Heart right ventricle (tissue), 16 donors: ENCODE measurements around the gene AGAP1. TPM values are rescaled to one million over a fixed set of nuclear protein-coding genes. Genes with fewer than 3 reads are reported as not detected.
A peak's percentile ranks its signal among the peaks of the same experiment; 100 is the strongest.

Experiments
- ATAC-seq, 8 donors: fragments of 200-7000 bp; cut with Tn5 transposase; one replicate each; pipeline ENCODE4 v1.9.1; 2020; ENCODE audit warnings: mild to moderate bottlenecking in 8 of 8, moderate library complexity in 8 of 8, moderate number of reproducible peaks in 1 of 8
- DNase-seq, 2 donors: peaks; one replicate each; pipeline ENCODE4 v3.0.0-alpha.2; 2020
- H3K27ac ChIP-seq, 10 donors: fragments of 200-600 bp; sonication (generic) in 2 of 10; one replicate each; pipeline versions ENCODE4 v1.5.0 to v1.8.0; 2020 to 2022; ENCODE audit warnings: mild to moderate bottlenecking in 3 of 10
- H3K27me3 ChIP-seq, 7 donors: fragments of 200-600 bp; one replicate each; pipeline ENCODE4 v1.8.0; 2021 to 2022; ENCODE audit warnings: mild to moderate bottlenecking in 2 of 7
- H3K36me3 ChIP-seq, 9 donors: fragments of 200-600 bp; sonication (generic) in 1 of 9; one replicate each; pipeline versions ENCODE4 v1.5.0 to v1.8.0; 2020 to 2022; ENCODE audit warnings: mild to moderate bottlenecking in 2 of 9
- H3K4me1 ChIP-seq, 9 donors: fragments of 200-600 bp; sonication (generic) in 1 of 9; one replicate each; pipeline versions ENCODE4 v1.5.0 to v1.8.0; 2020 to 2022; ENCODE audit warnings: mild to moderate bottlenecking in 4 of 9
- H3K4me3 ChIP-seq, 10 donors: fragments of 200-600 bp; sonication (generic) in 2 of 10; one replicate each; pipeline versions ENCODE4 v1.5.0 to v1.8.0; 2020 to 2022; ENCODE audit warnings: mild to moderate bottlenecking in 7 of 10, moderate library complexity in 2 of 10
- H3K9me3 ChIP-seq, 11 donors: fragments of 200-600 bp in 10 of 11; sonication (generic) in 2 of 11; one replicate each; pipeline versions ENCODE4 v1.5.0 to v1.8.0; 2013 to 2022; ENCODE audit warnings: mild to moderate bottlenecking in 2 of 11, control low read depth in 1 of 11, moderate library complexity in 1 of 11
- whole genome bisulfite sequencing, 2 donors: extraction: QIAGEN DNeasy Blood & Tissue Kit; methylation state at CpG; one replicate each; pipeline ENCODE4 v1.1.7; 2013; ENCODE audit warnings: inconsistent platforms in 1 of 2; 5-methylcytosine and 5-hydroxymethylcytosine counted together
- intact Hi-C, 10 donors: fragments of 100-400 bp; cut with DNase I; formaldehyde crosslinking; loops; one replicate each; pipeline versions ENCODE4 v1.11.1 to v1.14.2; 2022
- polyA plus RNA-seq, 2 donors: library from polyadenylated mRNA; stranded (reverse); fragments of 200-250 nt; gene quantifications; one replicate each; pipeline ENCODE4 v1.2.3, GENCODE V29; 2013
- total RNA-seq, 10 donors: library from RNA; stranded (reverse); fragmentation: NEBNext Ultra II Directional in 3 of 10; extraction: Animal tissue kit (Norgen Biotek cat#: 25700) in 3 of 10; gene quantifications; one replicate each; pipeline versions ENCODE4 v1.2.1 to v1.2.4, GENCODE V29; 2021 to 2023
- TF ChIP-seq, protein P1 (sequence below), 9 donors: fragments of 200-600 bp; sonication (generic) in 2 of 9; IDR thresholded peaks; one replicate each; pipeline versions ENCODE4 v1.5.0 to v1.8.0; 2021 to 2022; ENCODE audit warnings: antibody characterized with exemption in 9 of 9, mild to moderate bottlenecking in 5 of 9, moderate library complexity in 1 of 9
- donor health status: Arrhythmogenic right ventricular cardiomyopathy.
- donor health status: ischemic (EF 13 %, LVEDD 7.1; RV severe dilation, severe dysfunction).
- donor health status: healthy with polysubstance abuse.
- donor health status: DM: no; HTN: yes; CAD: no.
- donor health status: DM: no; HTN: no; CAD: no.
- donor health status: ischemic (EF 25% LVEDD 6.9; RV normal size, moderate dysfunction).
- donor health status: ischemic (EF 25% LVEDD 5.7; RV mildly dilated, moderate dysfunction).
- donor health status: healthy.
- donor health status: DM: yes; HTN: yes; CAD: no.
- donor health status: Ischemic cardiomyopathy.
- donor health status: ischemic (EF 35%, LVEDD 5.7; RV mildly dilated, moderate dysfunction).
- donor health status: nonischemic (EF 11% LVEDD 7.7; RV severe dilation, severe dysfunction).
- donor health status: DM: yes; HTN: yes; CAD: no.
- donor health status: PGD.
- donor health status: ischemic (EF 29% LVEDD 5.4; RV normal size, mild dysfunction).
- donor health status: nonischemic (EF 23%, LVEDD 6.1; RV moderate dilation, normal function).

AGAP1 gene
- total and polyA plus RNA-seq, 12 donors = 3.5 to 29.2 (median 19.4) TPM

GRCh38 chr2:236125541-236125940 lies 631.7 kb downstream of the AGAP1 start:
- no peaks in the 10 kb centered on the region for H3K9me3 ChIP-seq
- intact Hi-C loops = no loop called here
- H3K27me3 ChIP-seq = no peaks in the 10 kb centered on the region
- no peak overlapping the region for H3K4me3 ChIP-seq
- H3K4me1 ChIP-seq = no peaks in the 10 kb centered on the region
- H3K36me3 ChIP-seq = peaks cover 0 to 62% (median 11%) of the 10 kb centered on the region in 9 donors
- DNase-seq (no peak), ATAC-seq (no peak)
- WGBS, 2 donors = 95 to 96% methylated on average over 16 of the region's 16 CpGs
- H3K27ac ChIP-seq = no peak overlapping the region
- TF ChIP-seq, protein P1, sequence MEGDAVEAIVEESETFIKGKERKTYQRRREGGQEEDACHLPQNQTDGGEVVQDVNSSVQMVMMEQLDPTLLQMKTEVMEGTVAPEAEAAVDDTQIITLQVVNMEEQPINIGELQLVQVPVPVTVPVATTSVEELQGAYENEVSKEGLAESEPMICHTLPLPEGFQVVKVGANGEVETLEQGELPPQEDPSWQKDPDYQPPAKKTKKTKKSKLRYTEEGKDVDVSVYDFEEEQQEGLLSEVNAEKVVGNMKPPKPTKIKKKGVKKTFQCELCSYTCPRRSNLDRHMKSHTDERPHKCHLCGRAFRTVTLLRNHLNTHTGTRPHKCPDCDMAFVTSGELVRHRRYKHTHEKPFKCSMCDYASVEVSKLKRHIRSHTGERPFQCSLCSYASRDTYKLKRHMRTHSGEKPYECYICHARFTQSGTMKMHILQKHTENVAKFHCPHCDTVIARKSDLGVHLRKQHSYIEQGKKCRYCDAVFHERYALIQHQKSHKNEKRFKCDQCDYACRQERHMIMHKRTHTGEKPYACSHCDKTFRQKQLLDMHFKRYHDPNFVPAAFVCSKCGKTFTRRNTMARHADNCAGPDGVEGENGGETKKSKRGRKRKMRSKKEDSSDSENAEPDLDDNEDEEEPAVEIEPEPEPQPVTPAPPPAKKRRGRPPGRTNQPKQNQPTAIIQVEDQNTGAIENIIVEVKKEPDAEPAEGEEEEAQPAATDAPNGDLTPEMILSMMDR (IDR thresholded peaks at IDR 0.05) = no peak

- intact Hi-C loops = no loop called here
- peaks cover 0 to 50% (median 11%) of the 10 kb centered on the region in 9 donors for H3K36me3 ChIP-seq
- no peaks in the 10 kb centered on the region for H3K4me1 ChIP-seq
- no peak for DNase-seq
- no peaks in the 10 kb centered on the region for H3K9me3 ChIP-seq
- TF ChIP-seq, protein P1 (IDR thresholded peaks at IDR 0.05) = no peak
- no peaks in the 10 kb centered on the region for H3K27me3 ChIP-seq
- no peak overlapping the region for H3K27ac ChIP-seq
- ATAC-seq = no peak
- 93 to 95% methylated on average over 11 of the region's 11 CpGs for WGBS, 2 donors
- no peak overlapping the region for H3K4me3 ChIP-seq
Measured at GRCh38 chr2:236127010-236127409, 633.2 kb downstream of the AGAP1 start.

DNA sequence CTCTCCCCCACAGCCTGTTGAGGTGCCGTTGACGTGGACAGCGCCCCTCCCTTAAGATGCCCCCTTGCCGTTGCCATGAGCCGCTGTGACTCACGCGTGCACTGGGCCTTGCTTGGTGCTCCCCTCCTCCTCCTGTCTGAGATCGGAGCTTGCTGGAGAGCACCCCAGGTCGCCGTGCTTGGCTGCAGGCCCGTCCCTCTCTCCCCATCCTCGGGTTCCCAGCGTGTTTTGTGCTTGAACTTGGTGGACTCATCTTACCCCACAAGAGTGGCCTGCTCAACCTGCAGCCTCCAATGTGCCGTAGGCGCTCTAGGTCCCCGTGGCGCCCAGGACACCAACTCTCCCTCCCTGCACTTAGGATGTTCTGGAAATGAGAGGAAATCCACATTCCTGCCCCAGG lies 634.5 kb downstream of the AGAP1 start:
- Histone ChIP-seq H3K4me3 (no peak overlapping the region), H3K27ac (no peak overlapping the region), H3K4me1 (no peaks in the 10 kb centered on the region), H3K9me3 (no peaks in the 10 kb centered on the region), H3K27me3 (no peaks in the 10 kb centered on the region), H3K36me3 (peaks cover 0 to 52% (median 11%) of the 10 kb centered on the region in 9 donors)
- no peak for DNase-seq
- TF ChIP-seq, protein P1 (IDR thresholded peaks at IDR 0.05) = no peak
- 90 to 92% methylated on average over 17 of the region's 17 CpGs for WGBS, 2 donors
- intact Hi-C loops = no loop called here
- no peak for ATAC-seq

- ATAC-seq (peak in 1 of 8 donors; percentile 7), DNase-seq (no peak)
- no peaks in the 10 kb centered on the region for H3K4me1 ChIP-seq
- no peak overlapping the region for H3K27ac ChIP-seq
- H3K9me3 ChIP-seq = no peaks in the 10 kb centered on the region
- TF ChIP-seq, protein P1 (IDR thresholded peaks at IDR 0.05) = no peak
- 95 to 98% methylated on average over 4 of the region's 4 CpGs for WGBS, 2 donors
- H3K4me3 ChIP-seq = no peak overlapping the region
- H3K36me3 ChIP-seq = peaks cover 0 to 37% (median 0%) of the 10 kb centered on the region in 9 donors
- no peaks in the 10 kb centered on the region for H3K27me3 ChIP-seq
- intact Hi-C loops = no loop called here
Measured at GRCh38 chr2:236129935-236130334, 636.1 kb downstream of the AGAP1 start.
